Measurements from ENCODE around the gene TENM4.

The TENM4 gene

DNA sequence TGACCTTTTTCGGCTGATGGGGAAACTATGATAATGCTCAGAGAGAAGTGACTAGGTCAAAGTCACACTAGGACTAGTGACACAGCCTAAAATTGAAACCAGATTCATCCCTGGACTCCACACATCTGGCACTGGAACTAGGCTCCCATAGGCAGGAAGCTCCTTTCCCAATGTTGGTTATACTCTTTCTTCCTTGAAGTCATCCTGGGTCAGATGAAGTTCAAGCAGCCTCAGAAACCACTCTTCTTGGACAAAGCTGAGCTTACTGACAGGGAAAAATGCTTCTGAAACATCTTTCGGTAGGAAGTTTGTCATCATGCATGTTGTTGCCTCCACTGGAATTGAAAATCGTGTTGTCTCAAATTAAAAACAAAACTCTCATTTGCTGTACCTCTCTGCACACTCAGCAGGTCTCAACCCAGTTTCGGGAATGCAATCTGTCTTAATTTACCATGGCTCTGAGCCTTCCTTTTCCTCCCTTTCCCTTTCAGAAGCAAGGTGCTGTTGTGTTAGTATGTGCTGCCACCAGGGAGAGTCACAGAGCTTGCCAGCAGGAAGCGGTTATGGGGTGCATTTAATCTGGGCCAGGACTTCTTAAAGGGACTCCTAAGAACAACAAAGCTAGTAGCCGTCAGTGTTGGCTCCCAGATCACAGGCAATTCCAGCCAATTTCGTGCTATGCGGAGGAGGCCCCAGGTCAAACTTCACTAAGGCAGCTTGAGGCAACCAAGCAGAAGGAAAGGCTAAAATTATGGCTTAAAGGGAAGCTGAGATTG, 384.8 kb downstream of the TENM4 start:
- ChIA-PET POLR2A (no interaction called here), CTCF (no interaction called here)
- TF ChIP-seq CTCF (IDR thresholded peaks at IDR 0.05; ENCODE audit: control extremely low read depth, extremely low read depth, low read depth, missing control alignments) = no peak
- no peak for DNase-seq (ENCODE audit: extremely low spot score)

- CTCF ChIA-PET = interaction anchor here (0.8 kb wide), 1 partner anchor 11 kb away, joined by 3 read pairs; no protein-coding TSS in a partner anchor
- POLR2A ChIA-PET = no interaction called here
- TF ChIP-seq CTCF (IDR thresholded peaks at IDR 0.05; ENCODE audit: control extremely low read depth, extremely low read depth, low read depth, missing control alignments) = no peak
- DNase-seq (ENCODE audit: extremely low spot score) = no peak
Measured at GRCh38 chr11:79054636-79055035, 386.2 kb downstream of the TENM4 start.

DNA sequence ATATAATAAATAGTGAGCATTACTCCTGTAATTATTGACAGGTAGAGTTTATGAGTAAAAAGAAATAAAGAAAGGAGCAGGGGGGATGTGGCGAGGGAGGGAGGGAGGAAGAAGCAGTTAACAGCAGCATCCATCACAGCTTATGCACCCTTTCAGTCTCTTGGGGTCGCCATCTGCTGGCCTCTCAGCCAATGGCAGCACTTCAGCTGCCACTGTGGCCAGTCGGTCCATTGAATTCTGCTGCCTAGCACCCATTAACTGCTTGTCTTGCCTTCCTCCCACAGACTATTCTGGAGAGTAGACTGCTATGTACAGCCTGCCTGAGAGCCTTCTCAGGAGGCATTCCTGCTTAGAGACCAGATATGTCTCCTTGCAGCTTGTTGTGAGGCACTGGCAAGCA, 388.3 kb downstream of the TENM4 start:
- POLR2A ChIA-PET = no interaction called here
- DNase-seq (ENCODE audit: extremely low spot score) = no peak
- no peak for TF ChIP-seq CTCF (IDR thresholded peaks at IDR 0.05; ENCODE audit: control extremely low read depth, extremely low read depth, low read depth, missing control alignments)
- CTCF ChIA-PET = interaction anchor here (0.8 to 2.3 kb wide), 3 partner anchors 9 to 407 kb away, joined by 3 to 10 read pairs (median 4); no protein-coding TSS in a partner anchor

DNA sequence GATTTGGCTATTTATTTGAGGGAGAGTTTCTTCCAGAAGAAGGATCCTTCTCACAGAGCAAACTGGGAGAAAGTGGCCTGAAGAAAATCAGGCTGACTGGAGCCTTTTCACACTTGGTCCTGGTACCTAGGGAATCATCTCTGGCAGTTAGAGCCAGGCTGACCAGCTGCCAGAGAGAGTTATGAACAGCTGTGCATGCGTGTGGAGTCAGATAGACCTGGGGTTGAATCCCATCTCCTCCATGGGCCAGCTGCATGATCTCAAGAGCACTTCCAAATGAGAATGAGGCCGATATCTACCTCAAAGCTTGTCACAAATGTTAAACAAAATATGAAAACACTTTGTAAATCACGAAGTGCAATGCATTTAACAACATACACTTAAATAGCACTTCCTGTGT, 390.0 kb downstream of the TENM4 start:
- POLR2A ChIA-PET = no interaction called here
- DNase-seq (ENCODE audit: extremely low spot score) = no peak
- CTCF ChIA-PET = no interaction called here
- TF ChIP-seq CTCF (IDR thresholded peaks at IDR 0.05; ENCODE audit: control extremely low read depth, extremely low read depth, low read depth, missing control alignments) = no peak

GRCh38 chr11:79049741-79050179, 391.1 kb downstream of the TENM4 start:
- POLR2A ChIA-PET = no interaction called here
- no peak for TF ChIP-seq CTCF (IDR thresholded peaks at IDR 0.05; ENCODE audit: control extremely low read depth, extremely low read depth, low read depth, missing control alignments)
- DNase-seq (ENCODE audit: extremely low spot score) = no peak
- CTCF ChIA-PET = interaction anchor here (1.6 kb wide), 1 partner anchor 21 kb away, joined by 4 read pairs; no protein-coding TSS in a partner anchor

- no peak for DNase-seq (ENCODE audit: extremely low spot score)
- CTCF ChIA-PET = interaction anchor here (1.0 to 1.1 kb wide), 3 partner anchors 9 to 52 kb away, joined by 3 to 4 read pairs (median 4); no protein-coding TSS in a partner anchor
- POLR2A ChIA-PET = no interaction called here
- TF ChIP-seq CTCF (IDR thresholded peaks at IDR 0.05; ENCODE audit: control extremely low read depth, extremely low read depth, low read depth, missing control alignments) = no peak
Measured at GRCh38 chr11:79047980-79048379, 392.9 kb downstream of the TENM4 start.
